ENCODE measurements around the gene THOC7.
A peak's percentile ranks its signal among the peaks of the same experiment; 100 is the strongest.

Gene THOC7

GRCh38 chr3:63872135-63872924 is 8.7 kb upstream of the THOC7 start:
- Histone ChIP-seq H3K9me3 (ENCODE audit: low read length) (no peaks in the 10 kb centered on the region), H3K4me3 (ENCODE audit: low read length) (no peak overlapping the region), H3K4me1 (ENCODE audit: insufficient read depth, low read length) (peaks cover 8% of the 10 kb centered on the region), H3K36me3 (ENCODE audit: insufficient read depth, low read length) (peaks cover 1% of the 10 kb centered on the region), H2AFZ (ENCODE audit: low read depth, low read length) (no peak overlapping the region), H3K27me3 (ENCODE audit: insufficient read depth, low read length) (no peaks in the 10 kb centered on the region)

GRCh38 chr3:63870615-63871005 is 7.0 kb upstream of the THOC7 start:
- Histone ChIP-seq H2AFZ (ENCODE audit: low read depth, low read length) (no peak overlapping the region), H3K27me3 (ENCODE audit: insufficient read depth, low read length) (no peaks in the 10 kb centered on the region), H3K4me1 (ENCODE audit: insufficient read depth, low read length) (no peaks in the 10 kb centered on the region), H3K9me3 (ENCODE audit: low read length) (no peaks in the 10 kb centered on the region), H3K4me3 (ENCODE audit: low read length) (no peak overlapping the region), H3K36me3 (ENCODE audit: insufficient read depth, low read length) (peaks cover 6% of the 10 kb centered on the region)

- H3K36me3 ChIP-seq (ENCODE audit: insufficient read depth, low read length), result peaks cover 6% of the 10 kb centered on the region
- H3K27me3 ChIP-seq (ENCODE audit: insufficient read depth, low read length), result no peaks in the 10 kb centered on the region
- H2AFZ ChIP-seq (ENCODE audit: low read depth, low read length), result no peak overlapping the region
- no peak overlapping the region for H3K4me3 ChIP-seq (ENCODE audit: low read length)
- no peaks in the 10 kb centered on the region for H3K9me3 ChIP-seq (ENCODE audit: low read length)
- H3K4me1 ChIP-seq (ENCODE audit: insufficient read depth, low read length), result peaks cover 2% of the 10 kb centered on the region
These were observed 6.5 kb upstream of the THOC7 start for GRCh38 chr3:63869940-63870614.

GRCh38 chr3:63867225-63867624 is 3.6 kb upstream of the THOC7 start:
- no peaks in the 10 kb centered on the region for H3K27me3 ChIP-seq (ENCODE audit: insufficient read depth, low read length)
- H3K36me3 ChIP-seq (ENCODE audit: insufficient read depth, low read length), result peaks cover 6% of the 10 kb centered on the region
- H2AFZ ChIP-seq (ENCODE audit: low read depth, low read length), result no peak overlapping the region
- H3K4me1 ChIP-seq (ENCODE audit: insufficient read depth, low read length), result peaks cover 16% of the 10 kb centered on the region
- H3K9me3 ChIP-seq (ENCODE audit: low read length), result no peaks in the 10 kb centered on the region
- H3K4me3 ChIP-seq (ENCODE audit: low read length), result no peak overlapping the region

GRCh38 chr3:63864965-63865327 is 1.3 kb upstream of the THOC7 start:
- peaks cover 20% of the 10 kb centered on the region for H3K4me1 ChIP-seq (ENCODE audit: insufficient read depth, low read length)
- peaks cover 6% of the 10 kb centered on the region for H3K36me3 ChIP-seq (ENCODE audit: insufficient read depth, low read length)
- H2AFZ ChIP-seq (ENCODE audit: low read depth, low read length), result peak overlapping the region; percentile 86
- H3K27me3 ChIP-seq (ENCODE audit: insufficient read depth, low read length), result no peaks in the 10 kb centered on the region
- no peaks in the 10 kb centered on the region for H3K9me3 ChIP-seq (ENCODE audit: low read length)
- peak overlapping the region; percentile 77 for H3K4me3 ChIP-seq (ENCODE audit: low read length)

- H3K36me3 ChIP-seq (ENCODE audit: insufficient read depth, low read length), result peaks cover 6% of the 10 kb centered on the region
- H2AFZ ChIP-seq (ENCODE audit: low read depth, low read length), result peak overlapping the region; percentile 86
- H3K9me3 ChIP-seq (ENCODE audit: low read length), result no peaks in the 10 kb centered on the region
- H3K4me1 ChIP-seq (ENCODE audit: insufficient read depth, low read length), result peaks cover 20% of the 10 kb centered on the region
- H3K4me3 ChIP-seq (ENCODE audit: low read length), result peak overlapping the region; percentile 77
- no peaks in the 10 kb centered on the region for H3K27me3 ChIP-seq (ENCODE audit: insufficient read depth, low read length)
These were observed 681 bp upstream of the THOC7 start for GRCh38 chr3:63864008-63864964.

GRCh38 chr3:63862804-63863149 is 828 bp downstream of the THOC7 start:
- Histone ChIP-seq H3K27me3 (ENCODE audit: insufficient read depth, low read length) (no peaks in the 10 kb centered on the region), H3K9me3 (ENCODE audit: low read length) (no peaks in the 10 kb centered on the region), H3K4me1 (ENCODE audit: insufficient read depth, low read length) (peaks cover 20% of the 10 kb centered on the region), H3K36me3 (ENCODE audit: insufficient read depth, low read length) (peaks cover 6% of the 10 kb centered on the region), H2AFZ (ENCODE audit: low read depth, low read length) (peak overlapping the region; percentile 94), H3K4me3 (ENCODE audit: low read length) (peak overlapping the region; percentile 78)

- H3K4me3 ChIP-seq (ENCODE audit: low read length), result no peak overlapping the region
These were observed 2.3 kb downstream of the THOC7 start for GRCh38 chr3:63861306-63861705.

GRCh38 chr3:63860776-63861175 is 2.8 kb downstream of the THOC7 start:
- H3K36me3 ChIP-seq (ENCODE audit: insufficient read depth, low read length), result no peaks in the 10 kb centered on the region
- H3K9me3 ChIP-seq (ENCODE audit: low read length), result no peaks in the 10 kb centered on the region
- peaks cover 20% of the 10 kb centered on the region for H3K4me1 ChIP-seq (ENCODE audit: insufficient read depth, low read length)
- no peak overlapping the region for H2AFZ ChIP-seq (ENCODE audit: low read depth, low read length)
- H3K27me3 ChIP-seq (ENCODE audit: insufficient read depth, low read length), result no peaks in the 10 kb centered on the region
- H3K4me3 ChIP-seq (ENCODE audit: low read length), result no peak overlapping the region

More at GRCh38 chr3:63861306-63861705, 2.3 kb downstream of the THOC7 start:
- H2AFZ ChIP-seq (ENCODE audit: low read depth, low read length), result no peak overlapping the region
- H3K27me3 ChIP-seq (ENCODE audit: insufficient read depth, low read length), result no peaks in the 10 kb centered on the region
- H3K9me3 ChIP-seq (ENCODE audit: low read length), result no peaks in the 10 kb centered on the region
- H3K4me1 ChIP-seq (ENCODE audit: insufficient read depth, low read length), result peaks cover 20% of the 10 kb centered on the region
- H3K36me3 ChIP-seq (ENCODE audit: insufficient read depth, low read length), result no peaks in the 10 kb centered on the region

- Histone ChIP-seq H3K9me3 (ENCODE audit: low read length) (no peaks in the 10 kb centered on the region), H2AFZ (ENCODE audit: low read depth, low read length) (no peak overlapping the region), H3K36me3 (ENCODE audit: insufficient read depth, low read length) (no peaks in the 10 kb centered on the region), H3K4me1 (ENCODE audit: insufficient read depth, low read length) (peaks cover 5% of the 10 kb centered on the region), H3K27me3 (ENCODE audit: insufficient read depth, low read length) (no peaks in the 10 kb centered on the region), H3K4me3 (ENCODE audit: low read length) (no peak overlapping the region)
These were observed 6.3 kb downstream of the THOC7 start for GRCh38 chr3:63857311-63857710.

- Histone ChIP-seq H3K36me3 (ENCODE audit: insufficient read depth, low read length) (no peaks in the 10 kb centered on the region), H3K4me3 (ENCODE audit: low read length) (no peak overlapping the region), H2AFZ (ENCODE audit: low read depth, low read length) (no peak overlapping the region), H3K27me3 (ENCODE audit: insufficient read depth, low read length) (no peaks in the 10 kb centered on the region), H3K9me3 (ENCODE audit: low read length) (no peaks in the 10 kb centered on the region), H3K4me1 (ENCODE audit: insufficient read depth, low read length) (no peaks in the 10 kb centered on the region)
These were observed 8.2 kb downstream of the THOC7 start for GRCh38 chr3:63855333-63855940.

GRCh38 chr3:63853106-63853505 is 10.5 kb downstream of the THOC7 start:
- Histone ChIP-seq H2AFZ (ENCODE audit: low read depth, low read length) (no peak overlapping the region), H3K36me3 (ENCODE audit: insufficient read depth, low read length) (no peaks in the 10 kb centered on the region), H3K27me3 (ENCODE audit: insufficient read depth, low read length) (no peaks in the 10 kb centered on the region), H3K4me1 (ENCODE audit: insufficient read depth, low read length) (no peaks in the 10 kb centered on the region), H3K9me3 (ENCODE audit: low read length) (no peaks in the 10 kb centered on the region), H3K4me3 (ENCODE audit: low read length) (no peak overlapping the region)

All from neuron (in vitro differentiated cells).